Fibroblast of skin of right quadriceps (primary cell): ENCODE measurements around the gene SRC.

Experiments used
- DNase-seq: peaks from one replicate; pipeline ENCODE4 v3.0.0-alpha.2; 2013

SRC gene

GRCh38 chr20:37345339-37346235, at the start of gene SRC:
TSS of gene SRC (plus strand) at chr20:37346140. CDS start at chr20:37384154, 38,014 bp downstream.
- DNase-seq = peak; percentile 78

DNA sequence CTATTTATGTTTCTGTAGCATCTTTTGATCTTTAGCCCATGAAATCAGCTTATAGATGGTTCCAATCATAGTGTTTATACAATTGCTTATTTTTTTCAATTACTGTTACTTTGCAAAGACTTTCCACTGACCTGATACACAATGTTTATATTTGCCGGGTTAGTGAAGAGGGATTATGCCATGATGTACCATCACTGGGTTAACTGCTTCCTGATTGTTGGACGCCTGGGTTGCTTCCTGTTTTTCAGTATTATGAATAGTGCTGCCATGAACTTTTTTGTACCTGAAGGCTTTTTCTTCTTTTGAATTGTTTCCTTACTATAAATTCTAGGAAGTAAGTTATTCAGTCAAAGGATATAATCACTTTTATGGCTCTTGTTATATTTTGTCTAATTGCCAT, 49.6 kb upstream of the SRC start:
- no peak for DNase-seq

- peak; percentile 90 for DNase-seq
Observed at GRCh38 chr20:37297066-37297736, 48.7 kb upstream of the SRC start.

- DNase-seq = peak; percentile 78
Observed at GRCh38 chr20:37298190-37298939, 47.6 kb upstream of the SRC start.

GRCh38 chr20:37299718-37300528, 46.0 kb upstream of the SRC start:
- DNase-seq = peak; percentile 68

- no peak for DNase-seq
Observed at GRCh38 chr20:37301120-37301519, 44.8 kb upstream of the SRC start.

DNA sequence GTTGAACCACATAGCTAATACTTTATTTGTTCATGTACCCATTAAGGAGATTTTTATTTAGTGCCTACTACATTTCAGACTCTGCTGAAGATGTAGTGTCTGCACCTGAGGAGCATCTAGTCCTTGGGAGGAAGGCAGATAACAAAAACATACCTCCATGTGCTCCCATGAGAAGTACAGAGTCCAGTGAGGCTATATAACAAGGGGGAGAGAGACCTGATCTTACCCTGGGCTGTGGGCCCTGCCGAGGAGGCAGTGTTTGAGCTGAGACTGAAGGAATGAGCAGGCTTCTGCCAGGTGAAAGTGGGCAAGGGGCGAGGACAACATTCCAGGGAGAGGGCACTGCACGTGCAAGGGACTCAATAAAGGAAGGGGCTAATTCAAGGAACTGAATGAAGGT, 44.4 kb upstream of the SRC start:
- no peak for DNase-seq

GRCh38 chr20:37302981-37303380, 43.0 kb upstream of the SRC start:
- DNase-seq = no peak

- no peak for DNase-seq
Observed at GRCh38 chr20:37303637-37304036, 42.3 kb upstream of the SRC start.

GRCh38 chr20:37305079-37305478, 40.9 kb upstream of the SRC start:
- DNase-seq = no peak

DNA sequence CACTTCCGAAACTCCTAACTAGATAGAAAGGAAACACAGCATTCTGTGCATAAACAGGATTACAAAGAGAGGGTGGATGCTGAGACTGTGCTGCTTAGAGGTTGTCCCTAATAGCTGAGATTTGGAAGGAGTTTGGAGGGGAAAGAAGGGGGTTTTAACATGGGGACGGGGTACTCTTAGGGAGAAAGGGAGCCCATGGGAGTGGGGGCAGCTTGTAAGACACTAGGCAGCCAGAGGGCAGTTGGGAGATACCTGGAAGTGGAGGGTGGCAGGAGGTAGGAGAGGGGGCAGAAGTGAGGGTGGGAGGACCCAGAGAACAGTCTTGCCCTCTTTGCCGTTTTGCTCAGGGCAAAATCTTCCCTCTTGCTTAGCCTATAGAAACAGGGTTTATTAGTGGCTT, 40.1 kb upstream of the SRC start:
- DNase-seq = no peak

DNA sequence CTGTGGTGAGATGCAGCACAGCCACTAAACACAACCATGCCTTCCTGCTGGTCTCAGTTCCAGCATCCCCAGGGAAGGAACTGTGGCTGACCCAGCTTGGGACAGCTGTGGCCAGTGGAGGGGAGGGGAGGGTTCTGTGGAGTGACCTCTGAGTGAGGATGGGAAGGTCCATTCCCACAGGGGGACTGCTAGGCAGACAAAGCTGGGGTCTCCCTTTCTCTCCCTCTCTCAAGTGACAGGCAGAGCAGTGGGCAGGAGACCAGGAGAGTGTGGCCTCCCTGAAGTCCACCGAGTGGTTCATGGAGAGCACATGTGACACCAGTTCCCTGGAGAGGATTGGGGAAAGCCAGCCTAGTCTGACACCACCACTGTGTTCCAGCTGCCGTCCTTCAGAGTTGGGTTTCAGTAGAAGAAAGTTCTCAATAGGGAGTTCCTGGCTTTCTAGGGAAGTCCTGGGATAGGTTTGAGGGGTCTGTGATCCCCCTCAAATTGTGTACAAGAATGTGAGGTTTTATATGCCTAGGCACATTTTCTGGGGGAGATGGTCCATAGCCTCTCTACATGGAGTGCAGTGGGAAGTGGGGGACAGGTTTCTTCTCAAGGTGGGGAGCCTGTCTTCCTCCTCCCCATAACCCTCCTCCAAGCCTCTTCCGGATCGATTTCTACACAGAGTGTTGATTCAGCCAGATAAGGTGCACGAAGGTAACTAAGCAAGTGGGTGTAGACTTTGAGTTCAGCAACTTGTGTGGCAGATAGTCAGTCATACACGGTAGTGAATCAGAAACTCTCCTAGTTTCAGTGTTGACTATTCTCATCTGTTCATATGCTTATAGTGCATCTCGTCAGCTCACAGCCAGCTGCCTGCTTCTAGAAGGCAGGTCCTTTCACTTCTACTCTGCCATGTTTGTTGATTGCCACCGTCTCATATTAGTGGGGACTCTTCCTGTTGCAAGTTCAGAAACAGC, 37.6 kb upstream of the SRC start:
- no peak for DNase-seq

- no peak for DNase-seq
Observed at GRCh38 chr20:37309290-37309689, 36.6 kb upstream of the SRC start.

- no peak for DNase-seq
Observed at GRCh38 chr20:37309936-37310590, 35.9 kb upstream of the SRC start.

GRCh38 chr20:37310951-37311350, 35.0 kb upstream of the SRC start:
- DNase-seq = no peak

DNA sequence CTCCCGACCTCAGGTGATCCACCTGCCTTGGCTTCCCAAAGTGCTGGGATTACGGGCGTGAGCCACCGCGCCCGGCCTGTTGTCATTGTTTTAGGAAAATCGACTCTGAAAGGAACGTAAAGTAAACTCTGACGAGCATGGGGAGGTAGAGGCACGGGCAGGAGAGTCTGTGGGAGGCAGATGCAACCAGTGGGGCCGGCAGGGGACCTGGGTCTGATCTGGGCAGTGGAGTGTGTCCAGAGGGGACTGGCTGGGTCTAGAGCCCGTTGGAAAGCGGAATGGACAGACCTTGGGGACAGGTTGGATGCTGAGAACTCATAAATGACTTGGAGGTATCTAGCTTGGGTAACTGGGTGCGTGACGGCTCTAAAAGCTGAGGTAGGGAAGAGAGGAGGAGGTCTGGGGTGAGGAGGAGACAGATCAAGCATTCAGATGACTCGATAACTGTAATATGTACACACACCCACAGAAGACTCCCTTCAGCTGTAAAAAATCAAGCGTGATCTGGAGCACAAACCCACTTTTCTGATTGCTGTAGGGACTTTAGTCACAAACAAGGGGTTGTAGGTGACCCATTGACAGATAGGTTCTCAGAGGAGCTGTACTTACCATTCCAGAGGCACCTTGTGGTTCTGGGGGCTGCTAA, 34.1 kb upstream of the SRC start:
- DNase-seq = no peak

DNA sequence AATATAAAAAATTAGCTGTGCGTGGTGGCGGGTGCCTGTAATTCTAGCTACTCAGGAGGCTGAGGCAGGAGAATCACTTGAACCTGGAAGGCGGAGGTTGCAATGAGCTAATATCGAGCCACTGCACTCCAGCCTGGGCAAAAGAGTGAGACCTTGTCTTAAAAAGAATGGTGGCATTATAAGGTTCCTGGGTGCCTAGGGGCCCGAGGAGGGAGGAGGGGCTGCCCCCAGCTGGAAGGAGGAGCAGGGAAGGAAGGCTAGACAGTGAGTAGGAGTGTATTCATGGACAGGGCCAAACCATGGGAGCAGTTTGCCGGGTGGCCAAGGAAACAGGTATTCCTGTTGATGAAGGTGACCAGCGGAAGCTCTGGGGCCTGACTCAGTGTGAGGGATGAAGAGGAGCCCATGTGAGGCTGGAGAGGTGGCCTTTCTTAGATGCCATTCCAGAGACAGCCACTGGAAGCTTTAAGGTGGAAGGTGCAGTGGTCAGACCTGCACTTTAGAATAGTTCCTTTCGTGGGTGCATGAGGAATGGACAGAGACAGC, 32.3 kb upstream of the SRC start:
- no peak for DNase-seq

GRCh38 chr20:37314099-37314498, 31.8 kb upstream of the SRC start:
- DNase-seq = no peak

GRCh38 chr20:37314617-37315016, 31.3 kb upstream of the SRC start:
- no peak for DNase-seq

- no peak for DNase-seq
Observed at GRCh38 chr20:37315021-37315451, 30.9 kb upstream of the SRC start.
